ENCODE results near the gene CD300LF.

GRCh38 chr17:74761419-74761818, 48.7 kb upstream of the CD300LF start:
- TF ChIP-seq CTCF (conservative IDR thresholded peaks at IDR 0.05; ENCODE audit: low read depth in 2 of 2) (no peak), POLR2AphosphoS5 (IDR thresholded peaks at IDR 0.05; ENCODE audit: low read depth) (no peak), CREB1 (CRISPR knock-in tag; IDR thresholded peaks at IDR 0.05; ENCODE audit: low read depth) (no peak), EZH2 (IDR thresholded peaks at IDR 0.05; ENCODE audit: low read depth, unreplicated experiment) (no peak), ZNF331 (CRISPR knock-in tag; IDR thresholded peaks at IDR 0.05; ENCODE audit: low read depth) (no peak), JUNB (IDR thresholded peaks at IDR 0.05; ENCODE audit: unreplicated experiment) (no peak), EZH2phosphoT487 (IDR thresholded peaks at IDR 0.05; ENCODE audit: unreplicated experiment) (no peak), NANOG (IDR thresholded peaks at IDR 0.05; ENCODE audit: borderline replicate concordance) (no peak), REST (IDR thresholded peaks at IDR 0.05; ENCODE audit: unreplicated experiment) (no peak), ZNF462 (CRISPR knock-in tag; IDR thresholded peaks at IDR 0.05) (no peak), STAT1 (IDR thresholded peaks at IDR 0.05; ENCODE audit: unreplicated experiment) (no peak), ETS1 (IDR thresholded peaks at IDR 0.05) (no peak)

All from GM23338 (cell line).